Stimulated activated CD8-positive, alpha-beta memory T cell treated with anti-CD3 and anti-CD28 coated beads, Interleukin-4, amount 100 ng/mL, for 24 hours (primary cell): Measurements from ENCODE around the gene AP3D1.

Source experiments
- DNase-seq: peaks from one replicate; pipeline ENCODE4 v3.0.0-alpha.2; 2020; ENCODE audit warnings: low read depth

Gene AP3D1

GRCh38 chr19:2061495-2062388, 89.6 kb downstream of the AP3D1 start:
- peak; percentile 99 for DNase-seq

- DNase-seq = no peak
These were observed 90.4 kb downstream of the AP3D1 start for GRCh38 chr19:2060884-2061494.

GRCh38 chr19:2059422-2060201, 91.8 kb downstream of the AP3D1 start:
- no peak for DNase-seq

- DNase-seq = no peak
These were observed 92.6 kb downstream of the AP3D1 start for GRCh38 chr19:2058570-2059421.

- DNase-seq = no peak
These were observed 93.6 kb downstream of the AP3D1 start for GRCh38 chr19:2057484-2058469.

- no peak for DNase-seq
These were observed 94.6 kb downstream of the AP3D1 start for GRCh38 chr19:2056837-2057192.

- DNase-seq = no peak
These were observed 95.2 kb downstream of the AP3D1 start for GRCh38 chr19:2055931-2056836.

- no peak for DNase-seq
These were observed 96.6 kb downstream of the AP3D1 start for GRCh38 chr19:2054763-2055162.

- DNase-seq = no peak
These were observed 97.6 kb downstream of the AP3D1 start for GRCh38 chr19:2053601-2054389.

GRCh38 chr19:2051773-2052704, 99.3 kb downstream of the AP3D1 start:
- no peak for DNase-seq

- peak; percentile 91 for DNase-seq
These were observed 100.2 kb downstream of the AP3D1 start, which contains the start of gene MKNK2 for GRCh38 chr19:2050991-2051772. MKNK2 (minus strand) TSS chr19:2051244; CDS start chr19:2050851, 393 bp downstream.
